ENCODE results near the gene ATP8A2. TPM values are rescaled to one million over a fixed set of nuclear protein-coding genes. Genes with fewer than 3 reads are reported as not detected.

The ATP8A2 gene
- total and polyA plus RNA-seq, 2 of the 8 experiments (the other 6 are each of a cell fraction or from before 2014, with no cell fraction given): 2.4 to 8.3 TPM

DNA sequence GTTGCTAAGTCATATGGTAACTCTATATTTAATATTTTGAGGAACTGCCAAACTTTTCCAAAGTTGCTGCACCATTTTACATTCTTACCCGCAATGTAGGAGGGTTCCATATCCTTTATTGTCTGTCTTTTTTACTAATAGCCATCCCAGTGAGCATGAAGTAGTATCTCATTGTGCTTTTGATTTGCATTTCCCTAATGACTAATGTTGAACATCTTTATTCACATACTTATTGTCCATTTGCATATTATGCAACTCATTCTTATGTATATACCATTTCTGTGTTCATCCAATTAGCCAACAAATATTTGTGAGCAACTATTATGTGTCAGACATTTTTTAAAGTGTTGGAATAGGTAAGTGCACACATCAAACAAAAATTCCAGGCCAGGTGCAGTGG lies 20.4 kb upstream of the ATP8A2 start:
- CTCF ChIA-PET (ENCODE audit: partially characterized antibody): interaction anchor here (1.1 kb wide), 1 partner anchor 25 kb away, joined by 3 read pairs; no protein-coding TSS in a partner anchor
- Histone ChIP-seq H3K36me3 (ENCODE audit: control insufficient read depth in 2 of 4, insufficient read depth in 4 of 4, low read length in 3 of 4) (no peaks in the 10 kb centered on the region), H3K14ac (ENCODE audit: insufficient read length) (no peak overlapping the region), H2AK5ac (ENCODE audit: low read depth, low read length) (no peak overlapping the region), H3K4me2 (ENCODE audit: insufficient read depth in 1 of 2, low read depth in 2 of 2, low read length in 2 of 2) (no peak overlapping the region), H2BK5ac (ENCODE audit: low read depth, low read length) (no peak overlapping the region), H3K4me1 (replicated peaks in 1 of 4; ENCODE audit: control insufficient read depth in 3 of 4, insufficient read depth in 4 of 4, low read length in 3 of 4) (peaks cover 0 to 4% (median 1%) of the 10 kb centered on the region in 4 experiments; a peak in 2 of 7 replicates), H3K27ac (ENCODE audit: low read depth, low read length) (no peak overlapping the region), H3K79me1 (ENCODE audit: low read depth, low read length) (no peaks in the 10 kb centered on the region), H2BK12ac (ENCODE audit: low read depth, low read length) (no peak overlapping the region), H3K18ac (ENCODE audit: extremely low read depth, low read length) (no peak overlapping the region), H4K5ac (ENCODE audit: insufficient read length, low read depth, low read length) (no peak overlapping the region), H3K79me2 (ENCODE audit: control insufficient read depth in 1 of 2, insufficient read depth in 2 of 2, low read length in 2 of 2) (no peaks in the 10 kb centered on the region), H3K9ac (replicated peaks in 1 of 4; ENCODE audit: extremely low read depth in 1 of 4, low read depth in 3 of 4, low read length in 3 of 4) (no peak overlapping the region), H2BK20ac (ENCODE audit: low read length) (no peak overlapping the region), H3K9me3 (ENCODE audit: insufficient read depth in 2 of 2, low read depth in 1 of 2, low read length in 1 of 2) (no peaks in the 10 kb centered on the region), H3K4ac (replicated peaks; ENCODE audit: insufficient read length, low read depth, low read length) (no peak overlapping the region), H3K27me3 (replicated peaks in 1 of 4; ENCODE audit: control insufficient read depth in 3 of 4, extremely low read depth in 1 of 4, insufficient read depth in 3 of 4, low read length in 3 of 4) (no peaks in the 10 kb centered on the region), H2AFZ (ENCODE audit: low read length) (no peak overlapping the region), H3K4me3 (ENCODE audit: extremely low read depth in 1 of 4, insufficient read depth in 2 of 4, low read depth in 3 of 4, low read length in 4 of 4) (no peak overlapping the region), H2BK15ac (ENCODE audit: low read length) (no peak overlapping the region), H2BK120ac (replicated peaks; ENCODE audit: low read depth, low read length) (no peak overlapping the region), H4K91ac (replicated peaks; ENCODE audit: insufficient read length, low read length) (no peak overlapping the region), H3K23ac (ENCODE audit: insufficient read length) (no peak overlapping the region), H3K56ac (replicated peaks; ENCODE audit: insufficient read length, low read depth, low read length) (no peak overlapping the region), H4K8ac (ENCODE audit: extremely low read depth, insufficient read depth, low read length) (no peak overlapping the region), H3K23me2 (ENCODE audit: low read depth, low read length) (no peaks in the 10 kb centered on the region), H4K20me1 (replicated peaks in 1 of 2; ENCODE audit: control insufficient read depth in 1 of 2, insufficient read depth in 2 of 2, low read length in 2 of 2) (no peaks in the 10 kb centered on the region)
- POLR2A ChIA-PET (ENCODE audit: partially characterized antibody): no interaction called here
- DNase-seq (ENCODE audit: low read depth in 1 of 2, low spot score in 2 of 2) (no peak), FAIRE-seq (no peak)
- WGBS, 2 experiments (ENCODE audit: extremely low coverage in 1 of 2, insufficient coverage in 1 of 2, insufficient read length in 1 of 2, insufficient replicate concordance in 2 of 2, low coverage in 1 of 2, low lambda C conversion rate in 2 of 2, missing lambda C conversion rate in 1 of 2): 96% methylated on average over 1 of the region's 1 CpG; no CpG with 5 or more reads in 1 of the 2 experiments
- TF ChIP-seq RXRA (IDR thresholded peaks at IDR 0.05; ENCODE audit: insufficient read depth, low read depth, low read length): no peak

All from H1 (cell line).